ENCODE measurements around the gene B3GNT7.

DNA sequence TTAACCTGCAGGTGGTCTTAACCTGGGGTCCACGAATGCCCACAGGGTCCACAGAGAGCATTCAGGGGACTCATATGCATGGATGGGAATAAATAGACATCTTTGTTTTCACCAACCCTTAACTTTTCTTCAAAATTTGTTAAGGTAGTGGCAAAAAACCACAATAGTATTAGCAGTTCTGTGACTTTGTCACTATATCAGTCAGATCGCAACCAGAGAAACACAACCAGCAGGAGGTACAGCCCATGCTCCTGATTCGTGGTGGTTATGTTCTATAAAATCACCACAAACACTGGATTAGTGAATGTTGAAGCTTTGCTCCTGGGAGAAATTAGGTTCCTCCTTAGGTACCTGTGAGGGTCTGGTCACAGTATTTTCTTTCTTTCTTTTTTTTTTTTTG, 31.6 kb downstream of the B3GNT7 start:
- TF ChIP-seq CTCF (conservative IDR thresholded peaks at IDR 0.05 in 1 of 2, IDR thresholded peaks at IDR 0.05 in 1 of 2; ENCODE audit: extremely low read depth in 1 of 2, insufficient read depth in 1 of 2, low read depth in 1 of 2, low read length in 2 of 2) (no peak), EZH2 (IDR thresholded peaks at IDR 0.05; ENCODE audit: borderline replicate concordance, low read length) (no peak)

Data from mammary epithelial cell (primary cell).